Measurements from ENCODE around the gene DPP3.

DPP3 gene

DNA sequence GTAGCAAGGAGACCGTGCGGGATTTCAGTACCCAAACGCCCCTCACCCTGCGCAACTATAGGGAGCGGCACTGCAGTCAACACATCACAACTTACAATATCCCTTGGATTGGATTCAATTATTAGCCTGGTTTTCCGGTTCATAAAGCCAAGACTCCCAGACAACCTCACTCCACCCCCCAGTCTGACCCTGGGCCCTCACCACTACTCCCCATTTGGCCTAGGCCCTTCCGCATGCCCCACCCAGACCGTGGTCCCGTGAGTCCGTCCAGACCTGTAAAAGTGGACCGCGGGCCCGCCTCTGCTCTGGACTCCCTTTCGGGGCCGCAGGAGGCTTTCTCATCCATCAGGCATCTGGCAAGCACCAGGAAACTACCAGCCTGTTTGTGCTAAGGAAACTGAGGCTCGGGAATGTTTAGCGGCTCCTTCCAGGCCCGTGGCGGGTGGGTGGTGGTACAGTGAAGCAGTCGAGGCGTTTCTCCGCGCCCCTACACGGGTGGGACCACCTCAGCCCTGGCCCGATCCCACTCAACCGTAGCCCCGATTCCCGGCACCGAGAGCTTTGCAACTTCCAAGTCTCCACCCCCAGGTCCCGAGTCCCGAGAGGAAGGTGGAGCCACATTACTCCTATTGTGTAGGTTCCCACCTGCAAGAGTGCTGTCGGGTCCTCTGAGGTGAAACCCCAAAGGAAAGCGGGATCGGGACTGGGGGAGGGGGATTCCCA is 679 bp upstream of the DPP3 start:
- peak in 14 of 58 donors; percentile 22 to 73 (median 57) for DNase-seq

DNA sequence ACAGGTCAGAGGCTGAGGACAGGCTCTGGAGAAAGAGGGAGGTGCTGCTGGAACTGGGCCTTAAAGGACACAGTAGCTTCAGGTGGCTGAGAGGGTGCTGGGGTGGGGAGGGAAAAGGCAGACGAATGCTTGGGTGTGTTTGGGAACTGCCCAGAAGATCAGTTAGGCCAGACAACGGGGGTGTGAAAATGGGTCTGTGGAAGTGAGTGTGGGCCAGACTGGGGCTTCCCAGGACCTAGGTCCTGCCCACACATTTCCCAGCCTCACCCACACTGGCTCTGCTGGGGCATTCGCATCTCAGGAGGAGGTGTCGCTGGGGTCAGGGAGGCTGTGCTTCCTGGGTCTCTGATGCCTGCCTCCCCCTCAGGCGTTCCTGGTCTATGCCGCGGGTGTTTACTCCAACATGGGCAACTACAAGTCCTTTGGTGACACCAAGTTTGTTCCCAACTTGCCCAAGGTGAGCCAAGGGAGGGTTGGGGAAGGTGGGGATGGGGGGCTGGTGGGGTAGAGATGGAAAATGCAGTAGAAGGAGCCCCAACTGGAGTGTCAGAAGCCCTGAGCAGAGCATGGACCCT is 4.7 kb downstream of the DPP3 start:
- DNase-seq: no peak

DNA sequence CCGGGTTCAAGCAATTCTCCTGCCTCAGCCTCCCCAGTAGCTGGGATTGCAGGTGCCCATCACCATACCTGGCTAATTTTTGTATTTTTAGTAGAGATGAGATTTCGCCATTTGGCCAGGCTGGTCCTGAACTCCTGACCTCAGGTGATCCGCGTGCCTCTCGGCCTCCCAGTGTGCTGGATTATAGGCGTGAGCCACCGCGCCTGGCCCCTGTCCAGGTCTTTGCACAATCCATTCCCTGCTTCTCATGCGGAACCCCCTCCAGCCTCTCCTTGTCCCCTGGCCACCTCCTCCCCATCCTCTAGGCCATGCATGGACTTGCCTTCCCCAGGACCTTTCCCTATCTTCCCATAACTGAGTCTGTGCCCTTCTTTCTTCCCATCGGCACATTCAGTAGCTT is 8.7 kb downstream of the DPP3 start:
- no peak for DNase-seq

DNA sequence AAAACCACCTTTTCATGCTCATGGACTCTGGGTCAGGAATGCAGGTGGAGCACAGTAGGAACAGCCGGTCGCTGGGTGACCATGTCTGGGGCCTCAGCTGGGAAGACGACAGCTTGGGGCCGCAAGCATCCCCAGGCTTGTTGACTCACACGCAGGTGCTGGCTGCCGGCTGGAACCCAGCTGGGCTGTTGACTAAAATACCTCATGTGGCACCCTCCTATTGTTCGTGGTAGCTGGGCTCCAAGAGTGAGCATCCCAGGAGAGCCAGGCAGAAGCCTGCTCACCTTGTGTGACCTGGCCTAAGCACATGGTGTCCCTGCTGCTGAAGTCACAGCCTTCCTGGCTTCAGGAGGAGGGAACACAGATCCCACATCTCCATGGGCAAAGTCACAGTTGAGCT is 9.4 kb downstream of the DPP3 start:
- DNase-seq: no peak

DNA sequence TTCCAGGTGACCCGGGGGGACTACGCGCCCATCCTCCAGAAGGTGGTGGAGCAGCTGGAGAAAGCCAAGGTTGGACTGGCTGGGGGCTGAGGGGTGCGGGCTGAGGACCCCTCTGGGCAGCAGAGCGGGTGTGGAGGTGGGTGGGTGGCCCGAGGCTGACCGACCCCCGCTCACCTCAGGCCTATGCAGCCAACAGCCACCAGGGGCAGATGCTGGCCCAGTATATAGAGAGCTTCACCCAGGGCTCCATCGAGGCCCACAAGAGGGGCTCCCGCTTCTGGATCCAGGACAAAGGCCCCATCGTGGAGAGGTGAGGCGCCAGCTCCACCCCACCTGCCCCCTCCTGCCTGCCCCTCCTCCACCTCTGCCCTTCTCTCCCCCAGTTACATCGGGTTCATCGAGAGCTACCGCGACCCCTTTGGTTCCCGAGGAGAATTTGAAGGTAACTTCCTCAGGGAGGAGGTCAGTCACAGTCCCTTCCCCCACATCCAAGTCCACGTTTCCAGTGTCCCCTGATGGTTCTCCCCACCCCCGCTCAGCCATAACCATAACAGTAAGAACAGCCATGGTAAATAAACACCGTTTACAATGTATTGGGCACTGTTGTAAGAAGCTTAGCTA is 11.2 kb downstream of the DPP3 start:
- DNase-seq: no peak

DNA sequence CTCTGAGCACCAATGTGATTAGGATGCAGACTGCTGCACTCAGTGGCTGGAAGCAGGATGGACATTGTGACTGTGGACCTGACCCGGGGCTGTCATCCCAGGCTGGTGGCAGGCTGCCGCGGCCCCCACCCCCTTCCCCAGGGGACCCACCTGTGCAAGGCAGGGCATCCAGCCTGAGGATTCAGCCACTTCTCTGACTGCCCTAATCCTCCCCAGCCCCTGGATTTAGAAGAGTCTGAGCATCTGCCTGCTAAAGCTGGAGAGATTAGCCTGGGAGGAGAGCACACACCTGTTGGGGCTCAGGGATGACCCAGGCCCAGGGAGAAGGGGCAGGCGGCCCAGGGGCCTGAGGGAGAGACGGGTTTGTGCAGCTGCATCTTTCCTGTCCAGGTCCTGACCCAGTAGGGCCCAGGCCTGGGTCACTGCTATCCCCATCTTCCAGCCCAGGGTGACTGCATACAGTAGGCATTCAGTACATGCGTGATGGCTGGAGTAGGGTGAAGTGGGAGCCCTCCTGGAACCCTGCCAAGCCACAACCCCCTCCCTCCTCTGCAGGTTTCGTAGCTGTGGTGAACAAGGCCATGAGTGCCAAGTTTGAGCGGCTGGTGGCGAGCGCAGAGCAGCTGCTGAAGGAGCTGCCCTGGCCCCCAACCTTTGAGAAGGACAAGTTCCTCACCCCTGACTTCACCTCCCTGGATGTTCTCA is 12.1 kb downstream of the DPP3 start:
- DNase-seq: no peak

DNA sequence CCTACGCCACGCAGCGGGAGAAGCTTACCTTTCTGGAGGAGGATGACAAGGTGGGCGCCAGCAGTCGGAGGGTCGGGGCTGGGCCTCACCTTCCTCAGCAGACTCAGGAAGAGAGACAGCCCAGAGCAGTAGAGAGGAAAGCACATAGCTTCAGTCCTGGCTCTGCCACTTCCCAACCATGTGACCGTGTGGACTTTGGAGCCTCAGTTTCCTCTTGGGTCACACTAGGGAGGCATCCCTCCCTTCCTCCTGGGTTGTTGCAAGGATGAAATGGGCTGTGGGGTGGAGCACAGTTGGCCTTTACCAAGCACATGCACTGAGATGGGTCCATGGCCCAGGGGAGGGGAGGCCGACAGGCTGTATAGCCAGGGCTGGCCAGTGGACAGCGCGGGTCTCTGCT is 12.9 kb downstream of the DPP3 start:
- no peak for DNase-seq

DNA sequence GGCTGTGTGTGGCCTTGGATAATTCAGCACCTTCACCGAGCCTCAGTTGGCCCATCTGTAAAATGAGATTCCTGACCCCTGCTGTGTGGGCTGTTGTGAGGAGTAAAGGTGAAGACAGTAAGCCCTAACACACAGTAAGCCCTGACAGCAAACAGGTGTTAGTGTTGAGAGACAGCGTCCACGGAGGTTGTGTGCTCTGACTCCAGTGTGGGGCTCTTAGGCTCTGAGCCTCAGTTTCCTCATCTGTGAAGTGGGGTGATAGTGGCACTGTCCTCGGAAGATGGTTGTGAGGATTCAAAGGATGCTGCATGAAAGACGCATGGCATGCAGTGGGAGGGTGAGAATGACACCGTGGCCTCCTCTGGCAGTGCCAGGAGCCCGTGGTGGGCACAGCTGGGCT is 14.2 kb downstream of the DPP3 start:
- DNase-seq: no peak

DNA sequence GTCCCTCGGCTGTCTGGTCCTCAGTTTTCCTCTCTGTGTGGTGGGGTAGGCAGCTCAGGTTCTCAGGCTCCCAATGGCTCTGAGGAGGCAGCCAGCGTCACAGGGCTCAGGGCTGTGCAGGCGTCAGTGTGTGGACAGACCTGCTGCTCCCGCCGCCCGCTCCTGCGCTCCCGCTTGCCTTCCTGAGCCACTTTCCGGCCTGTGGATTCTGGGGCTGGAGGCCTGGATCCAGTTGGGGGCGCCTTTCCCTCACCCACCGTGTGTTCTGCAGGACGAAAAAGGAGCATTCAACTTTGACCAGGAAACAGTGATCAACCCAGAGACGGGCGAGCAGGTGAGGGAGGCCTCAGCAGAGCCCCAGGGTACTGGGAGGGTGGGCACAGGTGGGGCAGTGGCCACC is 14.7 kb downstream of the DPP3 start:
- DNase-seq: no peak

DNA sequence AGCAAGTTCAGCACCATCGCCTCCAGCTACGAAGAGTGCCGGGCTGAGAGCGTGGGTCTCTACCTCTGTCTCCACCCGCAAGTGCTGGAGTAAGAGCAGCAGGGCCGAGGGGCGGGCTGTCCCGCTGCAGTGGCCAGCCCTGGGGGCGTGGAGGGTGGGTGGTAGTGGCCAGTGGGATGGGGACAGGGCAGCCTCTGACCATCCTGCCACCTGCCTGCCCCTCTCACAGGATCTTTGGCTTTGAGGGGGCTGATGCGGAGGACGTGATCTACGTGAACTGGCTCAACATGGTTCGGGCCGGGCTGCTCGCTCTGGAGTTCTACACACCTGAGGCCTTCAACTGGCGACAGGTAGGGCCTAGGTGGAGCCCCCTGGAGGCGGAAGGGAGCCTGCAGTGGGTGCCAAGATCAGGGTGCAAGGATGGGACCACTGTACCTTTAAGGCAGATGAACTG is 15.2 kb downstream of the DPP3 start:
- DNase-seq: no peak

DNA sequence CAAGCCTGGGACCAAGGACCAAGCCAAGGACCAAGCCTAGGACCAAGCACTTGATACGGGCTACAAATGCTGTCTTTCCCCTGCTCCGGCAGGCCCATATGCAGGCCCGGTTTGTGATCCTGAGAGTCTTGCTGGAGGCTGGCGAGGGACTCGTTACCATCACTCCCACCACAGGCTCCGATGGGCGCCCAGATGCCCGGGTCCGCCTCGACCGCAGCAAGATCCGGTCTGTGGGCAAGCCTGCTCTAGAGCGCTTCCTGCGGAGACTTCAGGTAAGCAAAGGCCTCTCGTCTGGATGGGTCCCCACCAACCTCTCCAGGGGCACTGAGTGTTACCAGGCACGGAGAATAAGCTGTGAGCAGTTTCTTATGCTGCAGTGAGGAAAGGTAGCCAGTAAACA is 17.0 kb downstream of the DPP3 start:
- DNase-seq: no peak

DNA sequence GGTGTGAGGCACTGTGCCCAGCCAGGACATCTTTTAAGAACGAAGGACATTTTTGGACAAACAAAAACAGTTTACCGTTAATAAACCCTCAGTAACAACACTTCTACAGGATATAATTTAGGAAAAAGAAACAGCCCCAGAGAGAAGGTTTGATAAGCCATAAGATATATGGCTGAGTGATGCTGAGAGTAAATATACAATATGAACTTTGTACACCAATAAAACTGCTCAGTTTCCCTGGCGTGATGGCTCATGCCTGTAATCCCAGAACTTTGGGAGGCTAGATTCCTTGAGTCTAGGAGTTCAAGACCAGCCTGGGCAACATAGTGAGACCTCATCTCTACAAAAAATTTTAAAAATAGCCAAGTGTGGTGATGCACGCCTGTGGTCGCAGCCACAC is 18.3 kb downstream of the DPP3 start:
- DNase-seq: no peak

DNA sequence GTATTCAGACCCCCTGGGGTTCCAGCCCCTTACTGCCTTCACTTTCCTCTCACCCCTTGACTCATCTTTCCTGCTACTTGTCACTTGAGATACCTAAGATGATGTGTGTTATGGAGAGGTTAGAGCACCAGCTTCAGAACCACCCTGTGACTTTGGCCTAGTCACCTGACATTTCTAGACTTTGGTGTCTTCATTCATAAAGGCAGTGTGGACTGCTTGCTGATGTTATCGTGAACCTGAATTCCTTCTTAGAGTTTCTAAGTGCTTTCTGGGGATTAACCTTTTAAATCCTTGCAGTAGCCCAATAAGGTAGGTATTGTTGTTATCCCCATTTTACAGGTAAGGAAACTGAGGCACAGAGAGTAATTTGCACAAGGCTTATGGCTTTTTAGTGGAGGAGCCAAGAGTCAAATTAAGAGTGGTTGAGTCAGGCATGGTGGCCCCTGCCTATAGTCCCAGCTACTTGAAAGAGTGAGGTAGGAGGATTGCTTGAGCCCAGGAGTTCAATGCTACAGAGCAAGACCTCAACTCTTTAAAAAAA is 25.1 kb downstream of the DPP3 start:
- DNase-seq: no peak

DNA sequence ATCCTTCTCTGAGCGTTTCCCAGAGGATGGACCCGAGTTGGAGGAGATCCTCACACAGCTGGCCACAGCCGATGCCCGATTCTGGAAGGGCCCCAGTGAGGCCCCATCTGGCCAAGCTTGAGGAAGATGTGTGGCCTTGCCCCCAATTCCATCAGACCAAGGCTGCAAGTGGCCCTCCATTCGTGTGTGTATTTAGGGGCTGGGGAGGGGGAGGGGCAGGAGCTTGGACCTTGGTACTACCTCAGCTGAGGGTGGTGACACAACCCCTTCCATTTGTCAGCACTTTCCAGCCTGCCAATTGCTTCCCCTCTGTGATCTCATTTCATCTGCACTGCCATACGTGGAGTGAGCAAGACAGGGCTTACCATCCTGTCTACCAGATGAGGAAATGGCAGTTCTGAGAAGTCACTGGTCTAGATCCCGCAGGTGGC is 28.9 kb downstream of the DPP3 start:
- DNase-seq: no peak

DNA sequence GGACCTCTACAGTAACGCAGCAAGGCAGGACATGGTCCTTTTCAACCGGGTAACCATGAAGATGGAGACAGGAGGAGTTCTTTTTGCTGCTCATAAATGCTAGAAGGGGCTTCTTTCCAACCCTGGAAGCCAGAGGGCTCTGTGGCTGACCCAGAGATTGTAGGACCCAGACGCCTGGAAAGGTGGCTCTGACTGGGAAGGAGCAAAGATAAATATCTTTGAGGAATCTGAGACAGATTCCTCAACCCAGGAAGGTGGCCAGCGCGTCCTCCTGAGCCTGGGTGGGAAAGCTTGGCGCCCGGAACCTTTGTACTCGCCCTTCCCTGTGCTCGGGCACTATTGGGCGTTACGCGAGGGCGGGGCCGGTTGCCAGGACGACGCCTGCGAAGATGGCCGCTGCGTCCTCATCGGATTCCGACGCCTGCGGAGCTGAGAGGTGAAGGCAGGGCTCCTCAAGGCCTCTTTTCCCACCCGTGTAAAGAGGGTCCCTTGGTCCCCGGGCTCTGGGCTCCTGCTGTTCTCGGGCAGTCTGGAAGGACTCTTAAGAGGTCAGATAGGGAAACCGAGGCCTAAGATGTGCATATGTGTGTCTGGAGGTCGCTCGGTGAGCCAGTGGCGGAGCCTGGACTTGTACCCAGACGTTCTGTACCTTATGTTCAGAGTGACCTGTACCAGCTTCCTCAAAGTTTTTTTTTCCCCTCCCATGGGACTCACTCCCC is 30.2 kb downstream of the DPP3 start, which contains the start of gene BBS1:
Gene BBS1 (plus strand): TSS at position 365 of the 719 bp plus-strand sequence. CDS start 25 bp downstream, at position 390.
- DNase-seq: peak; percentile 13 to 89 (median 74)

DNA sequence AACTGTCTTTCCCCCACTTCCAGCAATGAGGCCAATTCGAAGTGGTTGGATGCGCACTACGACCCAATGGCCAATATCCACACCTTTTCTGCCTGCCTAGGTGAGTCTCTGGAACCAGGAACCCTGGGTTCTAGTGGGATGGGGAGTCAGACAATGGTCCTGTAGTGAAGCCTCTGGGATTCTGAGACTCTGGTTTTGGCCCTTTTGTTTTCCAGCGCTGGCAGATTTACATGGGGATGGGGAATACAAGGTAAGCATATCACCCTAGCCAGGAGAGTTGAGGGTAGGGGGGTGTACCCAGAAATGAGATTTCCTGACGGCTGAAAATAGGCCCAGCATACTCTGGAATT is 30.7 kb downstream of the DPP3 start:
- no peak for DNase-seq

DNA sequence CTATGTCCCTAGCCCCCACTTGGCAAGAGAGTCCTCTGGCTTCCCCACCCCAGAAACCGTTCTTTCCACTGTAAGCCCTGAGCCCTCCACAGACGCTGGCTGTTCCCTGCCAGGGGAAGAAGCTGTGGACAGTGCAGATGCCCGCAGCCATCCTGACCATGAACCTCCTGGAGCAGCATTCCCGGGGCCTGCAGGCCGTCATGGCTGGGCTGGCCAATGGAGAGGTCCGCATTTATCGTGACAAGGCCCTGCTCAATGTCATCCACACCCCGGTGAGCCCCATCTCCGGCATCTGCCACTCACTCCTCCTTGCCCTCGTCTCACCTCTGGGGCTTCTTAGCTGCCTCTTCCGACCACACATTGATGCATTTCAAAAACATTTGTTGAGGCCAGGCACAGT is 43.4 kb downstream of the DPP3 start:
- no peak for DNase-seq

DNA sequence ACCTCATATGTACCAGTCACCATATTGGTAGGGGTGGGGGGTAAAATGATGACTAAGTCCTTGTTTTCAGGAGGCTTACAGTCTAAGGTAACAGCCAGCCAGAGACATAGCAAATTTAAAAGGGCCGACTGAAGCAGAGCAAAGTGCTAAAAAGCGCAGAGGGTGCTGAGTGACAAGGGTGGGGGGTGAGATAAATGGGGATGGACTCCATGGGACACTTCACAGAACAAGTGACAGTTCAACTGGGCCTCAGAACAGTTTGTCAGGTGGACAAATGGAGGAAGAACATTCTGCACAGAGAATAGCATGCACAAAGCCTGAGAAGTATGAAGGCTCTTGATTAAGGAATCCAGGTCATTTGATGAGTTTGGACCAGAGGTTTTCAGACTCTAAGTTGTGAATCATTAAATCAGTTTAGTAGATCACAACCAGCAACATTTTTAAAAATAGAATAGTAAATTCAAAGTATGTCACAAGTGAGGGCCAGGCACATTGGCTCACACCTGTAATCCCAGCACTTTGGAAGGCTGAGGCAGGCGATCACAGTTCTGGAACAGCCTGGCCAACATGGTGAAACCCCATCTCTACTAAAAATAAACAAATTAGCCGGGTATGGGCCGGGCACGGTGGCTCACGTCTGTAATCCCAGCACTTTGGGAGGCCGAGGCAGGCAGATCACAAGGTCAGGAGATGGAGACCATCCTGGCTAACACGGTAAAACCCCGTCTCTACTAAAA is 44.2 kb downstream of the DPP3 start:
- no peak for DNase-seq

DNA sequence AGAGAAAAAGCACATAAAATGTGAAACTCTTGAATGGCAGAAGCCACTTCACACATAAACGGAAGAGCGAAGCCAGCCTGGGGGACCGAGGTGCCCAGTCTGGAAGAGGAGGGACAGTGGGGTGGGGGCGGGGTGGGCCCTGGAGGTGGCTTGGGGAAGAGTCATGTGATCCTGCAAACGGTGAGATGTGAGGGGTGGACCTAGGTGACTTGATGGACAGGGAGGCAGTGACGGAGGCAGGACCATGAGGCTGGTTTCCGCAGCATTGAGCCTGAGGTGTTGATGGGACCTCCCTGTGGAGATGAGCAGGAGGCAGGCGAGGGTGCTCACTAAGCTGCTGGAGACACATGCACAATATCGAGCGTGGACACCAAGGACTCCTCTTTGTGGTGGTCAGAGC is 48.8 kb downstream of the DPP3 start:
- DNase-seq: no peak

DNA sequence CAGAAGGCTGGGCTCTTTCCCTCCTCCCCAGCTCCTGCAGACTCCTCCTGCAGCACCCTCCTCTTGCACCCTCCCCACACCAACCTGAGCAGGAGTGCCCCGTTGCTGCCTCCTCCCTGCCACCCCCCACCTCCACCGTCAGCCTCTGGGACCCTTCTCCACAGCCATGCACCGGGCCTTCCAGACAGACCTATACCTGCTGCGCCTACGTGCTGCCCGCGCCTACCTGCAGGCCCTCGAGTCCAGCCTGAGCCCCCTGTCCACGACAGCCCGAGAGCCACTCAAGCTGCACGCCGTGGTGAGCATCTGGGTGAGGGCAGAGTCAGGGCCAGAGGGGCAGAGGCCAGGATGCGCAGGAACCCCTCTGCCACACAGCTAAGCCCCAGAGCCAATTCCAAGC is 49.4 kb downstream of the DPP3 start:
- no peak for DNase-seq
